ENCODE results near the gene SMG6.
"Not testable (repeated sequence)": the region's sequence is repeated elsewhere in the genome, so short reads cannot be mapped to it uniquely, and the experiment has no call there.

SMG6 gene

DNA sequence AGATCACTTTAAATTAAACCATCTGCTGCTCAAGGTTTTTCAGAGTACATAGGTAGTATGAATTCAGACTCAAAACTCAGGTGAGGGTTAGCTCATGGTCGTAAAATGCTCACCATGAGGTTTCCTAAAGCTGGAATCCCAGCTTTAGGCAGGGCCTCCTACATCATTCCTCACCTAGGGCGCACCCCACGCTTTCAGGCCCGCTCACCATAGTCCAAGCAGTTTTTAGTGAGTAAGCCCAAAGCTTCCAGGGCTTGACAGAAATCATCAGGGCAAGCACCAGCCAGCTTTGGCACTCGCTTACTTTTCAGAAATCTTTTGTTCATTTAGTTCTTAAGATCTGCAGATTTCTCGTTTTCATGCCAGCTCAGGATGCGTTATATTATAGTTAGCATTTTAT is 158.9 kb downstream of the SMG6 start:
- no peak for DNase-seq (ENCODE audit: low spot score)

DNA sequence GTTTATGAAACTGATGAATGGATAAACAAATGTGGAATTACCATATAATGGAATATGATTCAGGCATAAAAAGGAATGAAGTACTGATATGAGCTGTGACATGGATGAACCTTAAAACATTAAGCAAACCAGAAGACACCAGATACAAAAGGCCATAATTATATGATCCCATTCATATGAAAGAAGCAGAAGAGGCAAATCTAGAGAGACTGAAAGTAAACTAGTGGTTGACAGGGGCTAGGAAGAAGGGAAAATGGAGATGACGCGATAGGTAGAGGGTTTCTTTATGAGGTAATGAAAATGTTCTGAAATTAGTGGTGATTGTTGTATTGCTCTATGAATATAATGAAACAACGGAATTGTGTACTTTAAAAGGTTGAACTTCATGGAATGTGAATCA is 160.3 kb downstream of the SMG6 start:
- no peak for DNase-seq (ENCODE audit: low spot score)

- DNase-seq (ENCODE audit: low spot score) = not testable (repeated sequence)
These were observed 160.9 kb downstream of the SMG6 start for GRCh38 chr17:2142682-2143081.

DNA sequence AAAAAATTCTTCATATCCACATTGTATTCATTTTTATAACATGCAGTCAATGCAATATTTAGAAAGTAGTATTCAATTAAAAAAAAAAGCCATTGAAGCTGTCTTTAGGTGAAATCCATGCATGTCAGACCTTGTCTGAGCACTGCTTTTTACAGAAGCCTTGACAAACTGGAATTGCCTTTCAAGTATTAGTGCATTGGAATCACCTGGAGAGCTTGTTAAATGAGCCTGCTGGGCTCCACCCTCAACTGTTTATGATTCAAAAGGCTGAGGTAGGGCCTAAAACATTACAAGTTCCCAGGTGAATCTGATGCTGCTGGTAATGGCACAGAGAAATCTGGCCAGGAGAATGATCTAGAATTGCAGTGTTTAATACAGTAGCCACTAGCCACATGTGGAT is 162.9 kb downstream of the SMG6 start:
- no peak for DNase-seq (ENCODE audit: low spot score)

- DNase-seq (ENCODE audit: low spot score) = no peak
These were observed 164.8 kb downstream of the SMG6 start for GRCh38 chr17:2138761-2139160.

- peak; percentile 21 for DNase-seq (ENCODE audit: low spot score)
These were observed 165.3 kb downstream of the SMG6 start for GRCh38 chr17:2138318-2138717.

GRCh38 chr17:2137342-2138098 is 166.1 kb downstream of the SMG6 start:
- no peak for DNase-seq (ENCODE audit: low spot score)

GRCh38 chr17:2136241-2136640 is 167.3 kb downstream of the SMG6 start:
- no peak for DNase-seq (ENCODE audit: low spot score)

- DNase-seq (ENCODE audit: low spot score) = no peak
These were observed 175.6 kb downstream of the SMG6 start for GRCh38 chr17:2128011-2128410.

- no peak for DNase-seq (ENCODE audit: low spot score)
These were observed 178.5 kb downstream of the SMG6 start for GRCh38 chr17:2125013-2125535.

DNA sequence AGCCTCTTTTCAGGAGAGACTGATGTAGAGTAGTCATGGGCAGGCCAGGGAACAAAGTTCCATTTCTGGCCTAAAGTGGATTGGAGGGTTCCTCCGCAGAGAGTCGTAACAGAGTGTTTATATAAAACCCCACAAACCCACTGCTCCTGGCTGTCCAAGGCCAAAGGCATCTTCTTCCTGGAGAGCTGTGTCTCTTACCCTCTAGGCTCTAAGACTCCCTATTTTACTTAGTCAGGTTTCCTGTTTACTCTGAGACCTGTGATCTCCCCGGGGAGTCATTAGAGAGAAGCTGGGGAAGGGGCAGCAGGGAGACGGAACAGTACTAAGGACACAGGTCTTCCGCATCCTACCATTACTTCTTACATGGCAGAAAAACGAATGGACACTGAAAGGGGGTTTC is 179.2 kb downstream of the SMG6 start:
- DNase-seq (ENCODE audit: low spot score) = no peak

GRCh38 chr17:2123375-2124251 is 180.0 kb downstream of the SMG6 start:
- no peak for DNase-seq (ENCODE audit: low spot score)

- DNase-seq (ENCODE audit: low spot score) = no peak
These were observed 180.8 kb downstream of the SMG6 start for GRCh38 chr17:2122641-2123302.

DNA sequence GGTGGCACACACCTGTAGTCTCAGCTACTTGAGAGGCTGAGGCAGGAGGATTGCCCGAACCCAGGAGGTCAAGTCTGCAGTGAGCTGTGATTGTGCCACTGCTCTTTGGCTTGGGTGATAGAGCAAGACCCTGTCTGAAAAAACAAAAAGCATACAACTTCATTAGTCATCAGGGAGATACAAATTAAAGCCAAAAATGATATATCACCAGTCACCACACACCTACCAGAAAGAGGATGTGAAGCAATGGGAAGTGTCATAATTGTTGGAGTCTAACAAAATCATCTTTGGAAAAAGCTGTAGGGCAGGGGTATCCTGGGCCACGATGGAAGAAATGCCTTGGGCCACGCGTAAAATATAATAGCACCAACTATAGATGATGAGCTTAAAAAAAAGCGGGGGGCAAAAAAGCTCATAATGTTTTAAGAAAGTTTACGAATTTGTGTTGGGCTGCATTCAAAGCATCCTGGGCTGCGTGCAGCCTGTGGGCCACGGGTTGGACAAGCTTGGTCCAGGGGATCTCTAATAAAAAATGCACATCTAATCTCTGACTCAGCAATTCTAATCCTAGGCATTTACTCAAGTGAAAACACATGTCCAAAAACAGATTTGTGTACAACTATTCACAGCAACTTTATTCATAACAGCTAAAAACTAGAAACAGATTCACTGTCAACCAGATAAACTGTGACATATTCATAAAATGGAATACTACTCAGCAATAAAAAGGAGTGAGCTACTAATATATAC is 182.8 kb downstream of the SMG6 start:
- no peak for DNase-seq (ENCODE audit: low spot score)

- no peak for DNase-seq (ENCODE audit: low spot score)
These were observed 190.3 kb downstream of the SMG6 start for GRCh38 chr17:2113279-2113622.

DNA sequence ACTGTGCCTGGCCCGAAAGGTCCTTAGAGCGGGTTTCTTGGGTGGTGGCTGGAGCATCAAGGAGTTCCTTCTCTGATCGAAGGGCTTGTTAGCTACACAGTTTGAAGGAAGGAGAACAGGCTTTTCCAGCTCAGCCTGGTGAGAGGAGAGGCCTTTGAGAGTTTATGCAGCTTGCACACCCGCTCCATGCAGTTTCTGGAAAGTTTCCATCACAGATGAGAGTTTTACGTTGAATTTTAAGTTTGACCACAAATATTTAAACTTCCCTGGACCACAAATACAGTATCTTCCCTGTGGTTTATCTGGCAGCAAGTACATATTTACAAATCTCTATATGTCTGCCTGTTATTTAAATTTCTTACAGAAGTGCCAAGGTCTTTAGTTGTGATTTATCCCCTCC is 191.9 kb downstream of the SMG6 start:
- no peak for DNase-seq (ENCODE audit: low spot score)

- DNase-seq (ENCODE audit: low spot score) = no peak
These were observed 193.1 kb downstream of the SMG6 start for GRCh38 chr17:2110436-2110835.

- DNase-seq (ENCODE audit: low spot score) = no peak
These were observed 195.4 kb downstream of the SMG6 start for GRCh38 chr17:2108170-2108569.

- DNase-seq (ENCODE audit: low spot score) = no peak
These were observed 196.1 kb downstream of the SMG6 start for GRCh38 chr17:2107506-2107905.

DNA sequence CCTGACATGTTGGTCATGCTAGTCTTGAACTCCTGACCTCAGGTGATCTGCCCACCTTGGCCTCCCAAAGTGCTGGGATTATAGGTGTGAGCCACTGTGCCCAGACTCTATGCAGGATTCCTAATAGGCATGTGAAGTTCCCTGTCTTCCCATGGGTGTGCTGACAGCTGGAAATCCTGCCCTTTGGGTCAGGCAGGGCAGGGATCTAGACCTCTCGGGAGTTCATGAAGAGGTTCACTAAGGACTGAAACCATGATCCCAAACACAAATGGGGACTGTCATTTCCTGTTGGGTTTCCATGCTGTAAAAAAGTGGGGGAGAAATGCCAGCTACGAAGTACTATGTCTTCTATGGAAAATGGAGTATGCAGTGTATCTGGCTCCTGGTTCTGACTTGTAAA is 196.5 kb downstream of the SMG6 start:
- no peak for DNase-seq (ENCODE audit: low spot score)

GRCh38 chr17:2106308-2106955 is 197.2 kb downstream of the SMG6 start:
- no peak for DNase-seq (ENCODE audit: low spot score)
